NCI-H2081 (cell line): ENCODE data around the gene ACOT4.
A peak's percentile ranks its signal among the peaks of the same experiment; 100 is the strongest.
"Not testable (repeated sequence)": the region's sequence is repeated elsewhere in the genome, so short reads cannot be mapped to it uniquely, and the experiment has no call there.

Experiments used
- DNase-seq, 2 experiments: peaks; one replicate each; lab custom pipeline; 2025; lab: John Stamatoyannopoulos, UW

The ACOT4 gene

GRCh38 chr14:73633116-73634010 lies 41.7 kb downstream of the ACOT4 start:
- DNase-seq: peak; percentile 51 to 77

- peak; percentile 67 to 76 for DNase-seq
These were observed 42.5 kb downstream of the ACOT4 start for GRCh38 chr14:73634011-73634833.

GRCh38 chr14:73636355-73636754 lies 44.7 kb downstream of the ACOT4 start:
- not testable (repeated sequence) for DNase-seq

GRCh38 chr14:73637830-73638229 lies 46.2 kb downstream of the ACOT4 start:
- DNase-seq: no peak

GRCh38 chr14:73640796-73641365 lies 49.2 kb downstream of the ACOT4 start:
- no peak for DNase-seq

- DNase-seq: peak; percentile 90 to 93
These were observed 53.0 kb downstream of the ACOT4 start, which contains the start of gene DNAL1 for GRCh38 chr14:73644531-73645247. TSS of gene DNAL1 (plus strand) at chr14:73644986. CDS start at chr14:73645040, 54 bp downstream.

GRCh38 chr14:73645248-73645610 lies 53.6 kb downstream of the ACOT4 start:
- no peak for DNase-seq
